ENCODE results near the gene LGALS7B. TPM values are rescaled to one million over a fixed set of nuclear protein-coding genes. Genes with fewer than 3 reads are reported as not detected.

LGALS7B gene
- total RNA-seq (2014; rRNA removed; shearing (Covaris generic)): not detected in 2 replicates
- total RNA-seq (2022): not detected in 2 replicates
- Bru-seq, nascent RNA: not detected
- not detected for BruChase-seq, experiment 1, labeled RNA remaining after a 6-hour chase
- BruChase-seq, experiment 2, labeled RNA remaining after a 2-hour chase: not detected
- long read RNA-seq: 0 reads

- Histone ChIP-seq H3K36me3 (ENCODE audit: insufficient read depth, low read length) (no peaks in the 10 kb centered on the region), H2AFZ (ENCODE audit: low read length) (no peak within 1 kb of the TSS), H4K20me1 (ENCODE audit: insufficient read depth, low read length) (no peaks in the 10 kb centered on the region), H3K27ac (ENCODE audit: low read depth, low read length, poor library complexity, severe bottlenecking) (no peak within 1 kb of the TSS), H3K9me2 (ENCODE audit: insufficient read depth, low read length) (no peaks in the 10 kb centered on the region), H3K4me2 (ENCODE audit: low read length) (no peak within 1 kb of the TSS), H3K9me3 (ENCODE audit: low read length) (no peaks in the 10 kb centered on the region), H3K4me1 (ENCODE audit: insufficient read depth, low read length, poor library complexity, severe bottlenecking) (no peaks in the 10 kb centered on the region), H3K79me2 (ENCODE audit: insufficient read depth, low read depth, low read length) (no peaks in the 10 kb centered on the region), H3K4me3 (ENCODE audit: low read depth, low read length, poor library complexity, severe bottlenecking) (no peak within 1 kb of the TSS)
- intact Hi-C loops (cut with micrococcal nuclease; ENCODE audit: unreplicated experiment): no loop called here
- BruUV-seq (replicated peaks): no TSS peak
- ChIA-PET CTCF (ENCODE audit: unreplicated experiment) (no interaction called here), POLR2A (no interaction called here)
- TF ChIP-seq CTCF (conservative IDR thresholded peaks at IDR 0.05; ENCODE audit: low read length): no peak
- TF ChIP-seq EZH2phosphoT487 (IDR thresholded peaks at IDR 0.05; ENCODE audit: borderline replicate concordance, low read depth, low read length): no peak
- DNase-seq (ENCODE audit: low spot score): no peak
Measured at GRCh38 chr19:38788478-38789243, at the start of gene LGALS7B. Gene LGALS7B, plus strand, starts transcription at chr19:38789200. Its CDS starts 27 bp downstream, at chr19:38789227.

- POLR2A ChIA-PET: no interaction called here
- Histone ChIP-seq H3K4me3 (ENCODE audit: low read depth, low read length, poor library complexity, severe bottlenecking) (no peak overlapping the region), H4K20me1 (ENCODE audit: insufficient read depth, low read length) (no peaks in the 10 kb centered on the region), H3K79me2 (ENCODE audit: insufficient read depth, low read depth, low read length) (no peaks in the 10 kb centered on the region), H3K27ac (ENCODE audit: low read depth, low read length, poor library complexity, severe bottlenecking) (no peak overlapping the region), H3K4me1 (ENCODE audit: insufficient read depth, low read length, poor library complexity, severe bottlenecking) (peaks cover 8% of the 10 kb centered on the region), H3K9me2 (ENCODE audit: insufficient read depth, low read length) (no peaks in the 10 kb centered on the region), H3K9me3 (ENCODE audit: low read length) (no peaks in the 10 kb centered on the region), H3K4me2 (ENCODE audit: low read length) (no peak overlapping the region), H3K36me3 (ENCODE audit: insufficient read depth, low read length) (no peaks in the 10 kb centered on the region), H2AFZ (ENCODE audit: low read length) (no peak overlapping the region)
- DNase-seq (ENCODE audit: low spot score): no peak
- no TSS peak for BruUV-seq (replicated peaks)
- intact Hi-C loops (cut with micrococcal nuclease; ENCODE audit: unreplicated experiment): no loop called here
- TF ChIP-seq CTCF (conservative IDR thresholded peaks at IDR 0.05; ENCODE audit: low read length): no peak
- CTCF ChIA-PET (ENCODE audit: unreplicated experiment): no interaction called here
Measured at GRCh38 chr19:38739440-38740256, 49.4 kb upstream of the LGALS7B start.

- DNase-seq (ENCODE audit: low spot score): no peak
- no peak overlapping the region for H2AFZ ChIP-seq (ENCODE audit: low read length)
- no peaks in the 10 kb centered on the region for H3K9me3 ChIP-seq (ENCODE audit: low read length)
- H3K36me3 ChIP-seq (ENCODE audit: insufficient read depth, low read length): no peaks in the 10 kb centered on the region
- ChIA-PET POLR2A (no interaction called here), CTCF (ENCODE audit: unreplicated experiment) (no interaction called here)
- TF ChIP-seq CTCF (conservative IDR thresholded peaks at IDR 0.05; ENCODE audit: low read length) (no peak), EZH2phosphoT487 (IDR thresholded peaks at IDR 0.05; ENCODE audit: borderline replicate concordance, low read depth, low read length) (no peak)
- intact Hi-C loops (cut with micrococcal nuclease; ENCODE audit: unreplicated experiment): no loop called here
- no peak overlapping the region for H3K27ac ChIP-seq (ENCODE audit: low read depth, low read length, poor library complexity, severe bottlenecking)
- peaks cover 2% of the 10 kb centered on the region for H3K4me1 ChIP-seq (ENCODE audit: insufficient read depth, low read length, poor library complexity, severe bottlenecking)
- H3K79me2 ChIP-seq (ENCODE audit: insufficient read depth, low read depth, low read length): no peaks in the 10 kb centered on the region
- H3K4me2 ChIP-seq (ENCODE audit: low read length): no peak overlapping the region
- no peaks in the 10 kb centered on the region for H3K9me2 ChIP-seq (ENCODE audit: insufficient read depth, low read length)
- H4K20me1 ChIP-seq (ENCODE audit: insufficient read depth, low read length): no peaks in the 10 kb centered on the region
- BruUV-seq (replicated peaks): no TSS peak
- H3K4me3 ChIP-seq (ENCODE audit: low read depth, low read length, poor library complexity, severe bottlenecking): no peak overlapping the region
Measured at GRCh38 chr19:38740257-38740592, 48.8 kb upstream of the LGALS7B start.

Measured in OCI-LY7 (cell line).